HepG2 (cell line): ENCODE results near the gene KRTCAP2. TPM values are rescaled to one million over a fixed set of nuclear protein-coding genes. Genes with fewer than 3 reads are reported as not detected.

ENCODE experiments used
- ATF3 ChIP-seq: sonication (generic); formaldehyde crosslinking; IDR thresholded peaks from 2 replicates; pipeline ENCODE4 v1.4.0; 2020; ENCODE audit warnings: missing genetic modification reagents
- CAMTA2 ChIP-seq: sonication (generic); formaldehyde crosslinking; IDR thresholded peaks from 2 replicates; pipeline ENCODE4 v1.4.0; 2020; ENCODE audit warnings: mild to moderate bottlenecking, missing genetic modification reagents, borderline replicate concordance
- DPF2 ChIP-seq: sonication (generic); formaldehyde crosslinking; IDR thresholded peaks from 2 replicates; pipeline ENCODE4 v1.4.0; 2020; ENCODE audit warnings: mild to moderate bottlenecking, low read depth, missing genetic modification reagents, borderline replicate concordance
- GZF1 ChIP-seq: sonication (generic); formaldehyde crosslinking; IDR thresholded peaks from 2 replicates; pipeline ENCODE4 v1.5.1; 2020; ENCODE audit warnings: mild to moderate bottlenecking, missing genetic modification reagents
- KAT8 ChIP-seq: IDR thresholded peaks from 2 replicates; pipeline ENCODE4 v1.6.1; 2016; ENCODE audit warnings: missing genetic modification reagents, missing compliant biosample characterization
- KMT2A ChIP-seq: sonication (generic); formaldehyde crosslinking; IDR thresholded peaks from 2 replicates; pipeline ENCODE4 v1.4.0; 2020; ENCODE audit warnings: missing genetic modification reagents
- NCOA1 ChIP-seq: sonication (generic); formaldehyde crosslinking; IDR thresholded peaks from 2 replicates; pipeline ENCODE4 v1.9.0; 2021; ENCODE audit warnings: missing genetic modification reagents
- NCOR1 ChIP-seq: fragments of 200-600 bp; sonication (generic); IDR thresholded peaks from 2 replicates; pipeline ENCODE4 v1.7.0; 2017; ENCODE audit warnings: antibody characterized with exemption, low read length, borderline replicate concordance
- NFYB ChIP-seq: sonication (generic); formaldehyde crosslinking; IDR thresholded peaks from 2 replicates; pipeline ENCODE4 v1.4.0; 2020; ENCODE audit warnings: missing genetic modification reagents
- POLR2AphosphoS2 ChIP-seq: IDR thresholded peaks from 2 replicates; pipeline ENCODE4 v1.6.1; 2011; ENCODE audit warnings: low read depth, low read length, improper control_type of control experiment
- RBM39 ChIP-seq: fragments of 200-400 bp; formaldehyde crosslinking; IDR thresholded peaks from one replicate; pipeline ENCODE4 v1.6.1; 2018; ENCODE audit warnings: antibody characterized with exemption, mild to moderate bottlenecking, low read depth, low read length; ENCODE audit not compliant: poor library complexity, severe bottlenecking
- RCOR2 ChIP-seq: IDR thresholded peaks from 2 replicates; pipeline ENCODE4 v1.6.1; 2016; ENCODE audit warnings: missing biosample characterization, missing genetic modification reagents
- SAFB2 ChIP-seq: sonication (generic); formaldehyde crosslinking; IDR thresholded peaks from 2 replicates; pipeline ENCODE4 v1.5.1; 2020; ENCODE audit warnings: missing genetic modification reagents, low read depth, mild to moderate bottlenecking, borderline replicate concordance
- SMAD3 ChIP-seq: sonication (generic); formaldehyde crosslinking; IDR thresholded peaks from 2 replicates; pipeline ENCODE4 v1.4.0; 2020; ENCODE audit warnings: missing genetic modification reagents
- SOX13 ChIP-seq, 3 experiments: fragments of 450-650 bp in 1 of 3; sonication (generic) in 1 of 3; formaldehyde crosslinking in 1 of 3; IDR thresholded peaks in 2 of 3; conservative IDR thresholded peaks in 1 of 3; 2 replicates each; pipeline versions ENCODE4 v1.5.0 to v1.6.1; 2016 to 2020; ENCODE audit warnings: antibody characterized with exemption in 1 of 3, mild to moderate bottlenecking in 1 of 3, missing compliant biosample characterization in 1 of 3, missing genetic modification reagents in 1 of 3, moderate library complexity in 1 of 3
- SRSF1 ChIP-seq: fragments of 200-400 bp; formaldehyde crosslinking; optimal IDR thresholded peaks from 2 replicates; pipeline ENCODE3; 2017; ENCODE audit warnings: mild to moderate bottlenecking, low read depth, low read length, moderate library complexity
- SRSF9 ChIP-seq: fragments of 200-400 bp; formaldehyde crosslinking; IDR thresholded peaks from 2 replicates; pipeline ENCODE4 v1.6.1; 2018; ENCODE audit warnings: borderline replicate concordance, mild to moderate bottlenecking, low read depth, low read length; ENCODE audit not compliant: insufficient read depth, poor library complexity, severe bottlenecking
- ZBTB33 ChIP-seq: sonication (generic); formaldehyde crosslinking; IDR thresholded peaks from 2 replicates; pipeline ENCODE4 v1.4.0; 2020; ENCODE audit warnings: missing genetic modification reagents
- ZC3H13 ChIP-seq: sonication (generic); formaldehyde crosslinking; IDR thresholded peaks from 2 replicates; pipeline ENCODE4 v1.8.1; 2023; ENCODE audit warnings: mild to moderate bottlenecking, missing genetic modification reagents, moderate library complexity
- ZFP41 ChIP-seq: sonication (generic); formaldehyde crosslinking; IDR thresholded peaks from 2 replicates; pipeline ENCODE4 v1.4.0; 2020; ENCODE audit warnings: mild to moderate bottlenecking, missing genetic modification reagents, borderline replicate concordance
- ZNF143 ChIP-seq: sonication (generic); formaldehyde crosslinking; IDR thresholded peaks from 2 replicates; pipeline ENCODE4 v1.4.0; 2020; ENCODE audit warnings: missing genetic modification reagents
- ZNF256 ChIP-seq: sonication (generic); formaldehyde crosslinking; conservative IDR thresholded peaks from 2 replicates; pipeline ENCODE4 v1.4.0; 2020; ENCODE audit warnings: missing genetic modification reagents
- ZNF296 ChIP-seq: sonication (generic); formaldehyde crosslinking; conservative IDR thresholded peaks from 2 replicates; pipeline ENCODE4 v1.5.0; 2020; ENCODE audit warnings: mild to moderate bottlenecking, missing genetic modification reagents
- ZNF367 ChIP-seq: sonication (generic); formaldehyde crosslinking; IDR thresholded peaks from 2 replicates; pipeline ENCODE4 v1.4.0; 2020; ENCODE audit warnings: missing genetic modification reagents, borderline replicate concordance
- ZNF501 ChIP-seq: sonication (generic); formaldehyde crosslinking; IDR thresholded peaks from 2 replicates; pipeline ENCODE4 v1.5.1; 2020; ENCODE audit warnings: mild to moderate bottlenecking, moderate library complexity, missing genetic modification reagents
- ZNF660 ChIP-seq: sonication (generic); formaldehyde crosslinking; IDR thresholded peaks from 2 replicates; pipeline ENCODE4 v1.5.1; 2020; ENCODE audit warnings: mild to moderate bottlenecking, low read depth, missing genetic modification reagents, borderline replicate concordance
- ZNF737 ChIP-seq: sonication (generic); formaldehyde crosslinking; IDR thresholded peaks from 2 replicates; pipeline ENCODE4 v1.5.0; 2020; ENCODE audit warnings: missing genetic modification reagents, mild to moderate bottlenecking, borderline replicate concordance
- polyA plus RNA-seq, 8 experiments: library from polyadenylated mRNA; depleted of rRNA in 3 of 8; stranded (reverse) in 7 of 8; unstranded in 1 of 8; fragments of >200 nt; fragmentation: Illumina TruSeq in 4 of 8; extraction: Trizol in 4 of 8; gene quantifications; 2 replicates each; pipeline versions ENCODE4 v1.2.1 to v1.2.3, GENCODE V29; 2011 to 2016; ENCODE audit warnings: low read depth in 4 of 8, missing spikeins in 1 of 8, mixed read lengths in 1 of 8; ENCODE audit not compliant: insufficient read depth in 1 of 8
- total RNA-seq, 5 experiments: library from RNA; depleted of rRNA; stranded (reverse); fragments of >200 nt; fragmentation: Illumina TruSeq; extraction: Trizol; gene quantifications; 2 replicates each; pipeline ENCODE4 v1.2.3, GENCODE V29; 2016; ENCODE audit warnings: low read depth in 1 of 5
- TF ChIP-seq, protein P1 (sequence below): sonication (generic); formaldehyde crosslinking; IDR thresholded peaks from 2 replicates; pipeline ENCODE4 v1.5.0; 2020; ENCODE audit warnings: mild to moderate bottlenecking, missing genetic modification reagents

KRTCAP2 gene
- total and polyA plus RNA-seq, 2 of the 13 experiments (the other 11 are each of a cell fraction or from before 2014, with no cell fraction given), result 77.3 to 79.4 TPM

GRCh38 chr1:155135415-155136028 is 37.6 kb downstream of the KRTCAP2 start, which contains the start of gene SLC50A1 (continued):
- TF ChIP-seq, protein P1, sequence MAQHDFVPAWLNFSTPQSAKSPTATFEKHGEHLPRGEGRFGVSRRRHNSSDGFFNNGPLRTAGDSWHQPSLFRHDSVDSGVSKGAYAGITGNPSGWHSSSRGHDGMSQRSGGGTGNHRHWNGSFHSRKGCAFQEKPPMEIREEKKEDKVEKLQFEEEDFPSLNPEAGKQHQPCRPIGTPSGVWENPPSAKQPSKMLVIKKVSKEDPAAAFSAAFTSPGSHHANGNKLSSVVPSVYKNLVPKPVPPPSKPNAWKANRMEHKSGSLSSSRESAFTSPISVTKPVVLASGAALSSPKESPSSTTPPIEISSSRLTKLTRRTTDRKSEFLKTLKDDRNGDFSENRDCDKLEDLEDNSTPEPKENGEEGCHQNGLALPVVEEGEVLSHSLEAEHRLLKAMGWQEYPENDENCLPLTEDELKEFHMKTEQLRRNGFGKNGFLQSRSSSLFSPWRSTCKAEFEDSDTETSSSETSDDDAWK (CRISPR knock-in tag), result no peak
- no peak; the same call in none of the 2 replicates for TF ChIP-seq ZNF143 (CRISPR knock-in tag)
- TF ChIP-seq ZNF296 (CRISPR knock-in tag), result no peak
- TF ChIP-seq ZC3H13 (CRISPR knock-in tag), result peak; percentile 99
- peak; percentile 72 for TF ChIP-seq POLR2AphosphoS2
- TF ChIP-seq NCOA1, result no peak
- TF ChIP-seq ATF3 (CRISPR knock-in tag), result no peak
- no peak for TF ChIP-seq NFYB (CRISPR knock-in tag)
- TF ChIP-seq GZF1 (CRISPR knock-in tag), result no peak
- no peak for TF ChIP-seq SMAD3
- peak; percentile 87 for TF ChIP-seq ZNF501 (CRISPR knock-in tag)
- TF ChIP-seq RBM39, result peak; percentile 87
- TF ChIP-seq DPF2 (CRISPR knock-in tag), result no peak
- TF ChIP-seq ZBTB33, result no peak
- TF ChIP-seq CAMTA2 (CRISPR knock-in tag), result no peak
- TF ChIP-seq ZNF737 (CRISPR knock-in tag), result no peak
- TF ChIP-seq ZNF256 (CRISPR knock-in tag), result 0 out of 2 replicates have a peak, but pooled peaks have one; percentile 69
- TF ChIP-seq RCOR2 (CRISPR knock-in tag), result no peak
- no peak for TF ChIP-seq SOX13 (IDR thresholded peaks at IDR 0.05)
- peak; percentile 25 to 66; a peak in 2 of 4 replicates for TF ChIP-seq SOX13 (CRISPR knock-in tag; conservative IDR thresholded peaks at IDR 0.05 in 1 of 2, IDR thresholded peaks at IDR 0.05 in 1 of 2)
- TF ChIP-seq SRSF1, result no peak
- TF ChIP-seq SRSF9, result no peak
- TF ChIP-seq NCOR1, result peak; percentile 12; the same call in 1 of the 2 replicates
- no peak for TF ChIP-seq ZFP41 (CRISPR knock-in tag)
- peak; percentile 79 for TF ChIP-seq KAT8 (CRISPR knock-in tag)
- no peak for TF ChIP-seq ZNF367 (CRISPR knock-in tag)
- TF ChIP-seq KMT2A (CRISPR knock-in tag), result no peak
- TF ChIP-seq ZNF660 (CRISPR knock-in tag), result no peak
- peak; percentile 96 for TF ChIP-seq SAFB2 (CRISPR knock-in tag)
